ENCODE measurements around the gene ADSL. TPM values are rescaled to one million over a fixed set of nuclear protein-coding genes. Genes with fewer than 3 reads are reported as not detected.
A peak's percentile ranks its signal among the peaks of the same experiment; 100 is the strongest.

The ADSL gene
- total RNA-seq, 6 experiments from 2014 or later = 60.6 to 73.8 (median 70.9) TPM

- TF ChIP-seq CTCF (IDR thresholded peaks at IDR 0.05) = no peak
- Mint-ChIP-seq H3K9me3 (no peaks in the 10 kb centered on the region), H3K27me3 (ENCODE audit: insufficient read depth) (no peaks in the 10 kb centered on the region), H3K4me3 (no peak overlapping the region), H3K36me3 (ENCODE audit: low read depth) (peaks cover 25% of the 10 kb centered on the region), H3K27ac (no peak overlapping the region), H3K4me1 (ENCODE audit: low read depth) (peaks cover 10% of the 10 kb centered on the region)
- DNase-seq = no peak
Observed at GRCh38 chr22:40352763-40353162, 6.5 kb downstream of the ADSL start.

DNA sequence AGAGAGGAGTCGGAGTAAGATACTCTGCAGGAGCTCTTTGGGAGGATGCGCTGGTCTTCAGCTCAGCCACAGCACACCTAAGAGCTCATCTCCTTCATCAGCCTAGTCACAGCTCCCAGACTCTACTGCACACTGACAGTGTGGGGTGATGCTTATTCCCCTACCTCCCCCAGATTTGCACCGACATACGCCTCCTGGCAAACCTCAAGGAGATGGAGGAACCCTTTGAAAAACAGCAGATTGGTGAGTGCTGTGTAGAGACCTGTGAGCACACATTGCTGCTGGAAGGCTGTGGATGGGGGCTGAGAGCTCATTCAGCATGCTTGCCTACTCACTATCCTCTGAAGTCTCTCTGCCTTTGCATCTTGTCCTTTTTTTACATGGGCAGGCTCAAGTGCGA, 14.8 kb downstream of the ADSL start:
- no peak for DNase-seq
- H3K27ac Mint-ChIP-seq = no peak overlapping the region

DNA sequence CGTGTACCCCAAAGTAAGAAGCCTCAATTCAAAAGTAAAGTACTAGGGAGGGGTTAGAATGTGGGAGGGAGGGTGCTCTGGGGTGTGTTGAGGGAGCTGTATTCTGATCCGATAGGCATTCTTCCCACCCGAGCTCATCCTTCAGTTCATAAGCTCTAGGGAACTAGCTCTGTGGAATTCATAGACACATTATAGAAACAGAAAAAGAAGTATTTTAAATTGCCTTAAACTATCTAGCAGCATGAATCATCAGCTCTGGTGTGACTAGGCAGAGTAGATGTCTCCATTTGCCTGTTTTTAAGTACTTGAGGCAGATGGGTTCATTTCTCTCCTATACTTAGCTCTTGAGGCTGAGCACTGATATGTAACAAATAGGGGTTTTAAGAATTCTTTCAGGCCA, 16.8 kb downstream of the ADSL start:
- H3K4me3 Mint-ChIP-seq = peak overlapping the region; percentile 37; the same call in 1 of the 2 replicates
- peak; percentile 62 for DNase-seq
- H3K4me1 Mint-ChIP-seq (ENCODE audit: low read depth) = peaks cover 21% of the 10 kb centered on the region
- peak overlapping the region; percentile 79 for H3K27ac Mint-ChIP-seq
- H3K27me3 Mint-ChIP-seq (ENCODE audit: insufficient read depth) = no peaks in the 10 kb centered on the region
- no peaks in the 10 kb centered on the region for H3K9me3 Mint-ChIP-seq
- TF ChIP-seq CTCF (IDR thresholded peaks at IDR 0.05) = no peak
- H3K36me3 Mint-ChIP-seq (ENCODE audit: low read depth) = peaks cover 57% of the 10 kb centered on the region

More for the DNA sequence above, 14.8 kb downstream of the ADSL start:
- Mint-ChIP-seq H3K9me3 (no peaks in the 10 kb centered on the region), H3K27me3 (ENCODE audit: insufficient read depth) (no peaks in the 10 kb centered on the region), H3K4me3 (no peak overlapping the region), H3K36me3 (ENCODE audit: low read depth) (peaks cover 58% of the 10 kb centered on the region), H3K4me1 (ENCODE audit: low read depth) (peaks cover 21% of the 10 kb centered on the region)
- TF ChIP-seq CTCF (IDR thresholded peaks at IDR 0.05) = no peak

GRCh38 chr22:40364431-40364830, 18.1 kb downstream of the ADSL start:
- peaks cover 51% of the 10 kb centered on the region for H3K36me3 Mint-ChIP-seq (ENCODE audit: low read depth)
- no peaks in the 10 kb centered on the region for H3K27me3 Mint-ChIP-seq (ENCODE audit: insufficient read depth)
- H3K27ac Mint-ChIP-seq = peak overlapping the region; percentile 79; the same call in 1 of the 2 replicates

DNA sequence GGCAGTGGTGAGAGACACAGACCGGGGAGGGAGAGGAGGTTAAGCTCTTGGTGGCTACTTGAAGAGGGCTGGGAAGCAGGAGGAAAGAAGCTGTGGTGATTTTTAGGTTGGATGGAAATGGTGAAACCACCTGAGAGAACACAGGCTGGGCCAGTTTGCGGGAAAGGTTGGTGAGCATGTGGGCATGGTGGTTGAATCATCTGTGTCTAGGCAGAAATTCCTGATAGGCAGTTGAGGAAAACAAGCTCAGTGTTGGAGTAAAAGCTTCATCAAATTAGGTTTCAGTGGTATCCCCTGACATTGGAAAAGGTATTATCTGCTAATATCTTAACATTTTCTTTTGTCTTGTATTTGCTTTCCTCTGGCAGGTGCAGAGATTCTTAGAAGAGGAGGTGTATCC, 19.8 kb downstream of the ADSL start:
- Mint-ChIP-seq H3K4me3 (no peak overlapping the region), H3K36me3 (ENCODE audit: low read depth) (peaks cover 53% of the 10 kb centered on the region), H3K27ac (no peak overlapping the region), H3K4me1 (ENCODE audit: low read depth) (peaks cover 22% of the 10 kb centered on the region), H3K27me3 (ENCODE audit: insufficient read depth) (no peaks in the 10 kb centered on the region), H3K9me3 (no peaks in the 10 kb centered on the region)
- DNase-seq = no peak
- TF ChIP-seq CTCF (IDR thresholded peaks at IDR 0.05) = no peak

More at GRCh38 chr22:40364431-40364830, 18.1 kb downstream of the ADSL start:
- no peak for TF ChIP-seq CTCF (IDR thresholded peaks at IDR 0.05)
- H3K9me3 Mint-ChIP-seq = no peaks in the 10 kb centered on the region
- H3K4me1 Mint-ChIP-seq (ENCODE audit: low read depth) = peaks cover 21% of the 10 kb centered on the region
- no peak for DNase-seq
- H3K4me3 Mint-ChIP-seq = no peak overlapping the region

GRCh38 chr22:40367342-40367741, 21.0 kb downstream of the ADSL start:
- H3K27me3 Mint-ChIP-seq (ENCODE audit: insufficient read depth) = no peaks in the 10 kb centered on the region
- no peak for DNase-seq
- no peaks in the 10 kb centered on the region for H3K9me3 Mint-ChIP-seq
- no peak overlapping the region for H3K27ac Mint-ChIP-seq
- peaks cover 46% of the 10 kb centered on the region for H3K36me3 Mint-ChIP-seq (ENCODE audit: low read depth)
- H3K4me1 Mint-ChIP-seq (ENCODE audit: low read depth) = peaks cover 21% of the 10 kb centered on the region
- H3K4me3 Mint-ChIP-seq = no peak overlapping the region
- TF ChIP-seq CTCF (IDR thresholded peaks at IDR 0.05) = no peak
